K562 (cell line): ENCODE data around the gene HOXA4.

ENCODE experiments used
- JUNB ChIP-seq: fragments of 450-650 bp; formaldehyde crosslinking; conservative IDR thresholded peaks from 2 replicates; pipeline ENCODE4 v1.4.0; 2020; ENCODE audit warnings: mild to moderate bottlenecking
- KAT2B ChIP-seq: IDR thresholded peaks from one replicate; pipeline ENCODE4 v1.6.1; 2012; ENCODE audit warnings: low read depth, mild to moderate bottlenecking, control low read depth, inconsistent platforms, low read length, moderate library complexity
- KLF16 ChIP-seq: IDR thresholded peaks from 2 replicates; pipeline ENCODE4 v1.6.1; 2016; ENCODE audit warnings: antibody characterized with exemption
- MTA3 ChIP-seq: fragments of 450-650 bp; formaldehyde crosslinking; IDR thresholded peaks from 2 replicates; pipeline ENCODE4 v1.6.1; 2017; ENCODE audit warnings: mild to moderate bottlenecking, borderline replicate concordance
- MXI1 ChIP-seq: IDR thresholded peaks from 2 replicates; pipeline ENCODE4 v1.6.1; 2011; ENCODE audit warnings: low read depth, mild to moderate bottlenecking, improper control_type of control experiment, low read length
- ZNF384 ChIP-seq: IDR thresholded peaks from 2 replicates; pipeline ENCODE4 v1.6.1; 2012; ENCODE audit warnings: low read depth, low read length, improper control_type of control experiment
- ZNF785 ChIP-seq: fragments of 250-450 bp; sonication (Bioruptor Pico); IDR thresholded peaks from 2 replicates; pipeline ENCODE4 v1.4.0; 2020; ENCODE audit warnings: mild to moderate bottlenecking
- ZSCAN29 ChIP-seq: fragments of 450-650 bp; IDR thresholded peaks from 2 replicates; pipeline ENCODE4 v1.6.1; 2017
- TF ChIP-seq, protein P1 (sequence below), 3 experiments: IDR thresholded peaks in 2 of 3; conservative IDR thresholded peaks in 1 of 3; 2 replicates each; pipeline ENCODE4 v1.5.1; 2011 to 2012; ENCODE audit warnings: low read length in 3 of 3, mild to moderate bottlenecking in 3 of 3, control low read depth in 2 of 3, improper control_type of control experiment in 1 of 3, inconsistent platforms in 1 of 3, low read depth in 1 of 3, mixed read lengths in 1 of 3, moderate library complexity in 1 of 3; ENCODE audit not compliant: insufficient read depth in 2 of 3

- TF ChIP-seq ZSCAN29 (no peak), ZNF785 (CRISPR knock-in tag) (no peak), KAT2B (no peak), MXI1 (no peak), MTA3 (no peak), JUNB (CRISPR knock-in tag) (no peak), ZNF384 (no peak), KLF16 (no peak)
- TF ChIP-seq, protein P1, sequence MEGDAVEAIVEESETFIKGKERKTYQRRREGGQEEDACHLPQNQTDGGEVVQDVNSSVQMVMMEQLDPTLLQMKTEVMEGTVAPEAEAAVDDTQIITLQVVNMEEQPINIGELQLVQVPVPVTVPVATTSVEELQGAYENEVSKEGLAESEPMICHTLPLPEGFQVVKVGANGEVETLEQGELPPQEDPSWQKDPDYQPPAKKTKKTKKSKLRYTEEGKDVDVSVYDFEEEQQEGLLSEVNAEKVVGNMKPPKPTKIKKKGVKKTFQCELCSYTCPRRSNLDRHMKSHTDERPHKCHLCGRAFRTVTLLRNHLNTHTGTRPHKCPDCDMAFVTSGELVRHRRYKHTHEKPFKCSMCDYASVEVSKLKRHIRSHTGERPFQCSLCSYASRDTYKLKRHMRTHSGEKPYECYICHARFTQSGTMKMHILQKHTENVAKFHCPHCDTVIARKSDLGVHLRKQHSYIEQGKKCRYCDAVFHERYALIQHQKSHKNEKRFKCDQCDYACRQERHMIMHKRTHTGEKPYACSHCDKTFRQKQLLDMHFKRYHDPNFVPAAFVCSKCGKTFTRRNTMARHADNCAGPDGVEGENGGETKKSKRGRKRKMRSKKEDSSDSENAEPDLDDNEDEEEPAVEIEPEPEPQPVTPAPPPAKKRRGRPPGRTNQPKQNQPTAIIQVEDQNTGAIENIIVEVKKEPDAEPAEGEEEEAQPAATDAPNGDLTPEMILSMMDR (IDR thresholded peaks at IDR 0.05 in 2 of 3, conservative IDR thresholded peaks at IDR 0.05 in 1 of 3; ENCODE audit: insufficient read depth in 2 of 3, low read depth in 1 of 3, low read length in 3 of 3) = no peak
Measured at GRCh38 chr7:27158436-27159265, 28.1 kb upstream of the HOXA4 start.
